ENCODE results near the gene FAM118A. TPM values are rescaled to one million over a fixed set of nuclear protein-coding genes. Genes with fewer than 3 reads are reported as not detected.

FAM118A gene
- polyA plus RNA-seq, 4 donors = 4.5 to 76.3 (median 24.7) TPM

GRCh38 chr22:45376009-45376408 is 66.3 kb downstream of the FAM118A start:
- Histone ChIP-seq H3K4me1 (ENCODE audit: control insufficient read depth in 3 of 3, insufficient read depth in 2 of 3, low read depth in 1 of 3, low read length in 2 of 3) (no peaks in the 10 kb centered on the region), H3K27me3 (ENCODE audit: control insufficient read depth in 3 of 3, insufficient read depth in 3 of 3, low read length in 3 of 3) (no peaks in the 10 kb centered on the region), H3K36me3 (ENCODE audit: control insufficient read depth in 3 of 3, insufficient read depth in 2 of 3, low read depth in 1 of 3, low read length in 3 of 3) (no peaks in the 10 kb centered on the region), H3K4me3 (ENCODE audit: low read depth in 1 of 3, low read length in 3 of 3) (no peak overlapping the region), H3K27ac (ENCODE audit: low read depth in 1 of 3, low read length in 2 of 3) (no peak overlapping the region), H3K9me3 (ENCODE audit: control insufficient read depth in 2 of 2, insufficient read depth in 1 of 2, low read depth in 1 of 2, low read length in 1 of 2) (no peaks in the 10 kb centered on the region)
- FAIRE-seq (no peak), DNase-seq (no peak)
- 81 to 96% (median 89%) methylated on average over 3 of the region's 3 CpGs for WGBS, 3 donors

GRCh38 chr22:45376703-45377102 is 67.0 kb downstream of the FAM118A start:
- Histone ChIP-seq H3K4me3 (ENCODE audit: low read depth in 1 of 3, low read length in 3 of 3) (no peak overlapping the region), H3K27me3 (ENCODE audit: control insufficient read depth in 3 of 3, insufficient read depth in 3 of 3, low read length in 3 of 3) (no peaks in the 10 kb centered on the region), H3K36me3 (ENCODE audit: control insufficient read depth in 3 of 3, insufficient read depth in 2 of 3, low read depth in 1 of 3, low read length in 3 of 3) (no peaks in the 10 kb centered on the region), H3K9me3 (ENCODE audit: control insufficient read depth in 2 of 2, insufficient read depth in 1 of 2, low read depth in 1 of 2, low read length in 1 of 2) (no peaks in the 10 kb centered on the region), H3K4me1 (ENCODE audit: control insufficient read depth in 3 of 3, insufficient read depth in 2 of 3, low read depth in 1 of 3, low read length in 2 of 3) (no peaks in the 10 kb centered on the region), H3K27ac (ENCODE audit: low read depth in 1 of 3, low read length in 2 of 3) (no peak overlapping the region)
- no peak for DNase-seq
- FAIRE-seq = no peak
- 45 to 76% (median 72%) methylated on average over 1 of the region's 1 CpG for WGBS, 3 donors

- Histone ChIP-seq H3K4me3 (ENCODE audit: low read depth in 1 of 3, low read length in 3 of 3) (no peak overlapping the region), H3K9me3 (ENCODE audit: control insufficient read depth in 2 of 2, insufficient read depth in 1 of 2, low read depth in 1 of 2, low read length in 1 of 2) (no peaks in the 10 kb centered on the region), H3K27ac (ENCODE audit: low read depth in 1 of 3, low read length in 2 of 3) (no peak overlapping the region), H3K27me3 (ENCODE audit: control insufficient read depth in 3 of 3, insufficient read depth in 3 of 3, low read length in 3 of 3) (no peaks in the 10 kb centered on the region), H3K4me1 (ENCODE audit: control insufficient read depth in 3 of 3, insufficient read depth in 2 of 3, low read depth in 1 of 3, low read length in 2 of 3) (no peaks in the 10 kb centered on the region), H3K36me3 (ENCODE audit: control insufficient read depth in 3 of 3, insufficient read depth in 2 of 3, low read depth in 1 of 3, low read length in 3 of 3) (no peaks in the 10 kb centered on the region)
- no peak for DNase-seq
- no peak for FAIRE-seq
- 78 to 91% (median 88%) methylated on average over 2 of the region's 2 CpGs for WGBS, 3 donors
Measured at GRCh38 chr22:45381348-45381747, 71.6 kb downstream of the FAM118A start.

- no peaks in the 10 kb centered on the region for H3K27me3 ChIP-seq (ENCODE audit: control insufficient read depth in 3 of 3, insufficient read depth in 3 of 3, low read length in 3 of 3)
- FAIRE-seq (no peak), DNase-seq (no peak)
- no peaks in the 10 kb centered on the region for H3K9me3 ChIP-seq (ENCODE audit: control insufficient read depth in 2 of 2, insufficient read depth in 1 of 2, low read depth in 1 of 2, low read length in 1 of 2)
- WGBS, 3 donors = 81 to 89% (median 83%) methylated on average over 3 of the region's 3 CpGs
- H3K4me3 ChIP-seq (ENCODE audit: low read depth in 1 of 3, low read length in 3 of 3) = no peak overlapping the region
- H3K27ac ChIP-seq (ENCODE audit: low read depth in 1 of 3, low read length in 2 of 3) = no peak overlapping the region
- no peaks in the 10 kb centered on the region for H3K4me1 ChIP-seq (ENCODE audit: control insufficient read depth in 3 of 3, insufficient read depth in 2 of 3, low read depth in 1 of 3, low read length in 2 of 3)
- H3K36me3 ChIP-seq (ENCODE audit: control insufficient read depth in 3 of 3, insufficient read depth in 2 of 3, low read depth in 1 of 3, low read length in 3 of 3) = no peaks in the 10 kb centered on the region
Measured at GRCh38 chr22:45389546-45389945, 79.8 kb downstream of the FAM118A start.

Other genes starting within 250 kb of the FAM118A start
- 10 to 100 TPM; 15.7 to 38.7 (median 19.1) TPM for gene NUP50, start 146.0 kb upstream of the FAM118A start, polyA plus RNA-seq
- gene KIAA0930, start 69.0 kb upstream of the FAM118A start, polyA plus RNA-seq = 10 to 100 TPM; 19.3 to 29.0 (median 26.0) TPM
- gene UPK3A, start 25.0 kb upstream of the FAM118A start, polyA plus RNA-seq = 100 to 1,000 TPM in 1 of 4 donors, under 1 TPM in 1, not detected in 2; 0.36 to 306 TPM
- gene SMC1B, start 103.7 kb downstream of the FAM118A start, polyA plus RNA-seq = under 1 TPM in 2 of 4 donors, not detected in 2; 0.04 to 0.35 TPM
- gene RIBC2, start 103.8 kb downstream of the FAM118A start, polyA plus RNA-seq = 1 to 10 TPM in 2 of 4 donors, not detected in 2; 1.9 to 8.0 TPM
- 100 to 1,000 TPM in 2 of 4 donors, 1 to 10 TPM in 1, under 1 TPM in 1; 0.89 to 144 (median 55.0) TPM for gene FBLN1, start 192.9 kb downstream of the FAM118A start, polyA plus RNA-seq

Data from small intestine (tissue), 7 donors.